HepG2 (cell line): ENCODE results near the gene PDLIM4. TPM values are rescaled to one million over a fixed set of nuclear protein-coding genes. Genes with fewer than 3 reads are reported as not detected.

Experiments used
- ATAC-seq: fragments of 200-7000 bp; cut with Tn5 transposase; 3 replicates; pipeline ENCODE4 v1.9.1; 2020; ENCODE audit warnings: mild to moderate bottlenecking, moderate library complexity
- BruUV-seq: library from RNA; stranded (reverse); fragments of 400-500 nt; replicated peaks from 2 replicates; lab custom pipeline; 2021; lab: Mats Ljungman, UMichigan
- CTCF ChIA-PET: fragments of 300-600 bp; formaldehyde crosslinking; extraction: SDS; loops from one replicate; lab custom pipeline; 2021; ENCODE audit warnings: low total read pairs, inconsistent platforms, low intra/inter-chr PET ratio; lab: Yijun Ruan, JAX
- POLR2A ChIA-PET: fragments of 350-600 bp; sonication (Branson Sonifier 250); formaldehyde crosslinking; loops from one replicate; lab custom pipeline; 2020; ENCODE audit warnings: antibody characterized with exemption, inconsistent platforms; lab: Yijun Ruan, JAX
- DNase-seq: peaks from one replicate; pipeline ENCODE4 v3.0.0-alpha.2; 2015; ENCODE audit warnings: low spot score
- FAIRE-seq: peaks from 3 replicates; lab custom pipeline; 2011; peaks lifted over from hg19 to GRCh38; lab: Jason Lieb, UNC
- H2AFZ ChIP-seq: one replicate; pipeline ENCODE4 v1.6.1; 2011; ENCODE audit warnings: low read length, inconsistent platforms
- H3K27ac ChIP-seq: fragments of 300-600 bp; 3 replicates; pipeline ENCODE4 v1.8.0; 2011; ENCODE audit warnings: mixed run types, mild to moderate bottlenecking, mixed read lengths, low read length, inconsistent platforms; ENCODE audit not compliant: insufficient read depth; ENCODE audit errors: extremely low read length
- H3K27me3 ChIP-seq, 2 experiments: fragments of 200-600 bp in 1 of 2; 2 replicates in 1 of 2; 3 replicates in 1 of 2; pipeline versions ENCODE4 v1.6.0 to v1.8.0; 2011; ENCODE audit warnings: low read length in 2 of 2, mild to moderate bottlenecking in 2 of 2, moderate library complexity in 2 of 2, inconsistent platforms in 1 of 2; ENCODE audit not compliant: insufficient read depth in 2 of 2, control insufficient read depth in 1 of 2
- H3K36me3 ChIP-seq, 2 experiments: fragments of 200-600 bp in 1 of 2; replicated peaks in 1 of 2; 2 replicates in 1 of 2; 3 replicates in 1 of 2; pipeline versions ENCODE4 v1.5.1 to v1.8.0; 2011; ENCODE audit warnings: low read length in 2 of 2, inconsistent platforms in 1 of 2; ENCODE audit not compliant: insufficient read depth in 2 of 2, control insufficient read depth in 1 of 2
- H3K4me1 ChIP-seq: 2 replicates; pipeline ENCODE4 v1.5.1; 2012; ENCODE audit warnings: low read length, inconsistent platforms; ENCODE audit not compliant: insufficient read depth
- H3K4me2 ChIP-seq: 2 replicates; pipeline ENCODE4 v1.6.0; 2011; ENCODE audit warnings: low read depth, low read length, inconsistent platforms
- H3K4me3 ChIP-seq, 3 experiments: fragments of 200-600 bp in 1 of 3; sonication (generic), shearing (Covaris generic) in 1 of 3; replicated peaks in 1 of 3; 2 replicates each; pipeline ENCODE4 v1.5.1; 2011 to 2016; ENCODE audit warnings: low read length in 3 of 3, inconsistent platforms in 2 of 3, low read depth in 2 of 3, mild to moderate bottlenecking in 2 of 3, control low read depth in 1 of 3, mixed read lengths in 1 of 3; ENCODE audit not compliant: insufficient read depth in 1 of 3
- H3K79me2 ChIP-seq: one replicate; pipeline ENCODE4 v1.6.1; 2011; ENCODE audit warnings: low read length, inconsistent platforms; ENCODE audit not compliant: insufficient read depth
- H3K9ac ChIP-seq: 2 replicates; pipeline ENCODE4 v1.6.0; 2011; ENCODE audit warnings: mild to moderate bottlenecking, low read depth, low read length, inconsistent platforms; ENCODE audit not compliant: insufficient read depth
- H3K9me3 ChIP-seq: 2 replicates; pipeline ENCODE4 v1.5.1; 2012; ENCODE audit warnings: mild to moderate bottlenecking, low read length
- H4K20me1 ChIP-seq: 2 replicates; pipeline ENCODE4 v1.6.0; 2011; ENCODE audit warnings: inconsistent platforms, mild to moderate bottlenecking, low read length, moderate library complexity; ENCODE audit not compliant: insufficient read depth
- ARID2 ChIP-seq: sonication (generic); formaldehyde crosslinking; IDR thresholded peaks from 2 replicates; pipeline ENCODE4 v1.8.1; 2022; ENCODE audit warnings: mild to moderate bottlenecking, missing genetic modification reagents, borderline replicate concordance
- CEBPZ ChIP-seq: IDR thresholded peaks from 2 replicates; pipeline ENCODE4 v1.6.1; 2012; ENCODE audit warnings: low read length, improper control_type of control experiment
- CHD2 ChIP-seq: IDR thresholded peaks from 2 replicates; pipeline ENCODE4 v1.6.1; 2011; ENCODE audit warnings: low read depth, low read length, improper control_type of control experiment
- MTF2 ChIP-seq: sonication (generic); formaldehyde crosslinking; IDR thresholded peaks from 2 replicates; pipeline ENCODE4 v1.5.0; 2020; ENCODE audit warnings: missing genetic modification reagents, borderline replicate concordance
- ONECUT2 ChIP-seq: sonication (generic); formaldehyde crosslinking; IDR thresholded peaks from 2 replicates; pipeline ENCODE4 v1.4.0; 2020; ENCODE audit warnings: missing genetic modification reagents
- PAX8 ChIP-seq: sonication (generic); formaldehyde crosslinking; IDR thresholded peaks from 2 replicates; pipeline ENCODE4 v1.8.0; 2022; ENCODE audit warnings: mild to moderate bottlenecking, missing genetic modification reagents, borderline replicate concordance
- TEAD2 ChIP-seq: sonication (generic); formaldehyde crosslinking; IDR thresholded peaks from 2 replicates; pipeline ENCODE4 v1.9.0; 2021; ENCODE audit warnings: missing genetic modification reagents
- ZBED4 ChIP-seq: sonication (generic); formaldehyde crosslinking; IDR thresholded peaks from 2 replicates; pipeline ENCODE4 v1.4.0; 2020; ENCODE audit warnings: missing genetic modification reagents, borderline replicate concordance
- ZBTB43 ChIP-seq: sonication (generic); formaldehyde crosslinking; conservative IDR thresholded peaks from 2 replicates; pipeline ENCODE4 v1.4.0; 2020; ENCODE audit warnings: missing genetic modification reagents
- ZKSCAN5 ChIP-seq: sonication (generic); formaldehyde crosslinking; IDR thresholded peaks from 2 replicates; pipeline ENCODE4 v1.5.1; 2020; ENCODE audit warnings: mild to moderate bottlenecking, missing genetic modification reagents
- ZNF639 ChIP-seq: conservative IDR thresholded peaks from 2 replicates; pipeline ENCODE4 v1.6.1; 2018; ENCODE audit warnings: missing genetic modification reagents
- ZNF749 ChIP-seq: sonication (generic); formaldehyde crosslinking; IDR thresholded peaks from 2 replicates; pipeline ENCODE4 v1.8.0; 2022; ENCODE audit warnings: mild to moderate bottlenecking, missing genetic modification reagents, moderate library complexity, borderline replicate concordance
- ZNF766 ChIP-seq: sonication (generic); formaldehyde crosslinking; IDR thresholded peaks from 2 replicates; pipeline ENCODE4 v1.5.0; 2020; ENCODE audit warnings: missing genetic modification reagents, borderline replicate concordance
- ZNF883 ChIP-seq: sonication (generic); formaldehyde crosslinking; IDR thresholded peaks from 2 replicates; pipeline ENCODE4 v1.5.1; 2020; ENCODE audit warnings: mild to moderate bottlenecking, missing genetic modification reagents; ENCODE audit errors: not compliant biosample characterization
- WGBS: methylation state at CpG from one replicate; pipeline ENCODE4 v1.1.6; 2017; ENCODE audit warnings: low lambda C conversion rate; 5-methylcytosine and 5-hydroxymethylcytosine counted together
- in situ Hi-C: cut with HindIII; loops from 2 replicates; pipeline ENCODE4 v1.10.0; 2017; ENCODE audit warnings: low pct_unique_long_range_greater_than_20kb; ENCODE audit not compliant: extremely low pct_ligation_motif_present
- intact Hi-C: fragments of 100-400 bp; cut with micrococcal nuclease; formaldehyde crosslinking; loops from one replicate; pipeline ENCODE4 v1.10.0; 2022; ENCODE audit not compliant: unreplicated experiment
- polyA plus RNA-seq, 8 experiments: library from polyadenylated mRNA; depleted of rRNA in 3 of 8; stranded (reverse) in 7 of 8; unstranded in 1 of 8; fragments of >200 nt; fragmentation: Illumina TruSeq in 4 of 8; extraction: Trizol in 4 of 8; gene quantifications; 2 replicates each; pipeline versions ENCODE4 v1.2.1 to v1.2.3, GENCODE V29; 2011 to 2016; ENCODE audit warnings: low read depth in 4 of 8, missing spikeins in 1 of 8, mixed read lengths in 1 of 8; ENCODE audit not compliant: insufficient read depth in 1 of 8
- total RNA-seq, 5 experiments: library from RNA; depleted of rRNA; stranded (reverse); fragments of >200 nt; fragmentation: Illumina TruSeq; extraction: Trizol; gene quantifications; 2 replicates each; pipeline ENCODE4 v1.2.3, GENCODE V29; 2016; ENCODE audit warnings: low read depth in 1 of 5

PDLIM4 gene
- total and polyA plus RNA-seq, 2 of the 13 experiments (the other 11 are each of a cell fraction or from before 2014, with no cell fraction given): 1.1 to 2.3 TPM

GRCh38 chr5:132219981-132220380 is 37.5 kb upstream of the PDLIM4 start (continued):
- no peak for TF ChIP-seq PAX8 (CRISPR knock-in tag)
- TF ChIP-seq CHD2: no peak
- no peak for TF ChIP-seq ZNF639
- TF ChIP-seq TEAD2 (CRISPR knock-in tag): no peak
- no peak for TF ChIP-seq MTF2
- TF ChIP-seq ZNF766: no peak

- 89% methylated on average over 2 of the region's 2 CpGs for WGBS
- H3K27me3 ChIP-seq: no peaks in the 10 kb centered on the region
- ChIA-PET CTCF (no interaction called here), POLR2A (no interaction called here)
- H3K4me2 ChIP-seq: no peak overlapping the region
- no peak overlapping the region for H3K4me3 ChIP-seq
- H4K20me1 ChIP-seq: no peaks in the 10 kb centered on the region
- no peak for ATAC-seq
- H3K9me3 ChIP-seq: no peaks in the 10 kb centered on the region
- intact Hi-C loops: no loop called here
- no peak overlapping the region for H3K27ac ChIP-seq
- no peak for DNase-seq
- H2AFZ ChIP-seq: no peak overlapping the region
- BruUV-seq: no TSS peak
- in situ Hi-C loops: no loop called here
- peaks cover 4 to 37% of the 10 kb centered on the region in 2 experiments; a peak in 3 of 5 replicates for H3K36me3 ChIP-seq
- peaks cover 22% of the 10 kb centered on the region for H3K4me1 ChIP-seq
- FAIRE-seq: no peak
- H3K79me2 ChIP-seq: peaks cover 13% of the 10 kb centered on the region
- H3K9ac ChIP-seq: no peak overlapping the region
- TF ChIP-seq ZKSCAN5 (CRISPR knock-in tag): no peak
- TF ChIP-seq ONECUT2: no peak
- no peak for TF ChIP-seq ZNF883 (CRISPR knock-in tag)
- TF ChIP-seq ZNF749 (CRISPR knock-in tag): no peak
- no peak for TF ChIP-seq ZBED4
- TF ChIP-seq CEBPZ: no peak
- TF ChIP-seq ARID2 (CRISPR knock-in tag): no peak
- TF ChIP-seq ZBTB43 (CRISPR knock-in tag): no peak
These were observed 37.0 kb upstream of the PDLIM4 start for GRCh38 chr5:132220491-132220890.
